Endothelial cell of umbilical vein (primary cell): ENCODE measurements around the gene VWA8.

Experiments
- EZH2 ChIP-seq: IDR thresholded peaks from 2 replicates; pipeline ENCODE4 v1.6.1; 2012; ENCODE audit warnings: borderline replicate concordance, low read depth, mild to moderate bottlenecking, moderate library complexity, low read length, inconsistent platforms; ENCODE audit not compliant: severe bottlenecking
- FOS ChIP-seq: IDR thresholded peaks from 2 replicates; pipeline ENCODE4 v1.6.1; 2011; ENCODE audit warnings: mild to moderate bottlenecking, low read length, moderate library complexity, borderline replicate concordance; ENCODE audit not compliant: insufficient read depth
- GATA2 ChIP-seq: IDR thresholded peaks from 2 replicates; pipeline ENCODE4 v1.7.0; 2011; ENCODE audit warnings: low read depth, mild to moderate bottlenecking, moderate library complexity, mixed read lengths, low read length; ENCODE audit not compliant: insufficient read length, insufficient read depth
- JUN ChIP-seq: IDR thresholded peaks from 2 replicates; pipeline ENCODE4 v1.6.1; 2011; ENCODE audit warnings: borderline replicate concordance, low read depth; ENCODE audit not compliant: insufficient read length, insufficient read depth
- MYC ChIP-seq: IDR thresholded peaks from one replicate; pipeline ENCODE4 v1.6.1; 2011; ENCODE audit warnings: mild to moderate bottlenecking, low read depth, low read length
- POLR2A ChIP-seq: IDR thresholded peaks from 2 replicates; pipeline ENCODE4 v1.6.1; 2012; ENCODE audit warnings: low read depth, mild to moderate bottlenecking, control low read depth, low read length
- POLR2AphosphoS5 ChIP-seq: IDR thresholded peaks from 2 replicates; pipeline ENCODE4 v1.6.1; 2012; ENCODE audit warnings: low read depth, mild to moderate bottlenecking, control low read depth, low read length, moderate library complexity; ENCODE audit not compliant: insufficient read depth
- TF ChIP-seq, protein P1 (sequence below), 2 donors: IDR thresholded peaks; 1 replicate in 1 of 2; 2 replicates in 1 of 2; pipeline ENCODE4 v1.5.1; 2011; ENCODE audit warnings: low read length in 2 of 2, mild to moderate bottlenecking in 2 of 2, moderate library complexity in 2 of 2, control low read depth in 1 of 2, inconsistent platforms in 1 of 2, low read depth in 1 of 2; ENCODE audit not compliant: insufficient read depth in 1 of 2; ENCODE audit errors: extremely low read depth in 1 of 2
- TF ChIP-seq, protein P2 (sequence below): IDR thresholded peaks from 2 replicates; pipeline ENCODE4 v1.6.1; 2011; ENCODE audit not compliant: insufficient read depth, insufficient read length

DNA sequence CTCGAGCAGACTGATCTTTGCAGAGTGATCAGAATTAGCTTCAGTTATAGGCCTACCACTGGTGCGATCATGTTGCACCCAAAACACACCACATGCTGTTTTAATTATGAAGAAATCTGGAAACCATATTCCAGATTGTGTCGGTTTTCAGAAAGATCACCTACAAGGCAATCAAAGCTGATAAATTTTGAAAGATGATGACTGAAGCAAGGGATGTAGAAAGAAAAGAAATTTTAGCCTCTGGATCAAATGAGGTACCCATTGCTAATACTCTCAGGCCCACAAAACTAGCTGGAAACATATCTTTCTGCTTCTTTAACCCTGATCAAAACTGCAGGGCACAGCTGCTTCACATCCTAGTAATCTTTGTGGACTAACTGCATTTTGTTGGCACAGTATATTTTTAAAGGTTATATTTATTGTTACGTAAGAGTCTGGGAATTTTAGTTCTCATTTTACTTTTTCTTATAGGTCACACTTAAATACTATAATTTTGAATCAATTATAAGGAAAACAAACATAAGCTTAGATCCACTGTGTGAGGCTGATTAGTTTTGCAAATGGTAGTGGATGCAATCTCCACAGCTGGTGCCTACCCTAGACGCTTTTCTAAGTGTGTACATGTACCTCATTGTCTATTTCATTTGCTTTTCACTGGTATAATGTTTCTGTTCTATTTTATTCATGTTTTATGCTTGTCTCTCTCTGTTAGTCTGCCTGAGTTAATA, 352.6 kb downstream of the VWA8 start:
- TF ChIP-seq, protein P1, sequence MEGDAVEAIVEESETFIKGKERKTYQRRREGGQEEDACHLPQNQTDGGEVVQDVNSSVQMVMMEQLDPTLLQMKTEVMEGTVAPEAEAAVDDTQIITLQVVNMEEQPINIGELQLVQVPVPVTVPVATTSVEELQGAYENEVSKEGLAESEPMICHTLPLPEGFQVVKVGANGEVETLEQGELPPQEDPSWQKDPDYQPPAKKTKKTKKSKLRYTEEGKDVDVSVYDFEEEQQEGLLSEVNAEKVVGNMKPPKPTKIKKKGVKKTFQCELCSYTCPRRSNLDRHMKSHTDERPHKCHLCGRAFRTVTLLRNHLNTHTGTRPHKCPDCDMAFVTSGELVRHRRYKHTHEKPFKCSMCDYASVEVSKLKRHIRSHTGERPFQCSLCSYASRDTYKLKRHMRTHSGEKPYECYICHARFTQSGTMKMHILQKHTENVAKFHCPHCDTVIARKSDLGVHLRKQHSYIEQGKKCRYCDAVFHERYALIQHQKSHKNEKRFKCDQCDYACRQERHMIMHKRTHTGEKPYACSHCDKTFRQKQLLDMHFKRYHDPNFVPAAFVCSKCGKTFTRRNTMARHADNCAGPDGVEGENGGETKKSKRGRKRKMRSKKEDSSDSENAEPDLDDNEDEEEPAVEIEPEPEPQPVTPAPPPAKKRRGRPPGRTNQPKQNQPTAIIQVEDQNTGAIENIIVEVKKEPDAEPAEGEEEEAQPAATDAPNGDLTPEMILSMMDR (IDR thresholded peaks at IDR 0.05; ENCODE audit: extremely low read depth in 1 of 2, insufficient read depth in 1 of 2, low read depth in 1 of 2, low read length in 2 of 2), result no peak
- TF ChIP-seq POLR2A (no peak), EZH2 (no peak), JUN (no peak), POLR2AphosphoS5 (no peak), GATA2 (no peak), MYC (no peak), FOS (no peak)
- TF ChIP-seq, protein P2, sequence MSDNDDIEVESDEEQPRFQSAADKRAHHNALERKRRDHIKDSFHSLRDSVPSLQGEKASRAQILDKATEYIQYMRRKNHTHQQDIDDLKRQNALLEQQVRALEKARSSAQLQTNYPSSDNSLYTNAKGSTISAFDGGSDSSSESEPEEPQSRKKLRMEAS, result no peak
